HUES48 (cell line): Measurements from ENCODE around the gene TLR10.

Experiments used
- H3K27ac ChIP-seq: one replicate; pipeline ENCODE4 v1.7.0; 2013; ENCODE audit warnings: low read depth, low read length, inconsistent platforms
- H3K27me3 ChIP-seq: 2 replicates; pipeline ENCODE4 v1.6.1; 2013; ENCODE audit warnings: mild to moderate bottlenecking, low read length; ENCODE audit not compliant: control insufficient read depth, insufficient read depth
- H3K36me3 ChIP-seq: 2 replicates; pipeline ENCODE4 v1.6.1; 2013; ENCODE audit warnings: low read length; ENCODE audit not compliant: control insufficient read depth, insufficient read depth
- H3K4me1 ChIP-seq: 2 replicates; pipeline ENCODE4 v1.6.1; 2013; ENCODE audit warnings: mild to moderate bottlenecking, low read length; ENCODE audit not compliant: control insufficient read depth, insufficient read depth
- H3K4me3 ChIP-seq: 2 replicates; pipeline ENCODE4 v1.5.1; 2013; ENCODE audit warnings: mild to moderate bottlenecking, low read depth, low read length
- H3K9ac ChIP-seq: 2 replicates; pipeline ENCODE4 v1.6.1; 2013; ENCODE audit warnings: mild to moderate bottlenecking, low read depth, low read length, moderate library complexity
- H3K9me3 ChIP-seq: 2 replicates; pipeline ENCODE4 v1.6.1; 2013; ENCODE audit warnings: low read length; ENCODE audit not compliant: control insufficient read depth, insufficient read depth

TLR10 gene, protein sequence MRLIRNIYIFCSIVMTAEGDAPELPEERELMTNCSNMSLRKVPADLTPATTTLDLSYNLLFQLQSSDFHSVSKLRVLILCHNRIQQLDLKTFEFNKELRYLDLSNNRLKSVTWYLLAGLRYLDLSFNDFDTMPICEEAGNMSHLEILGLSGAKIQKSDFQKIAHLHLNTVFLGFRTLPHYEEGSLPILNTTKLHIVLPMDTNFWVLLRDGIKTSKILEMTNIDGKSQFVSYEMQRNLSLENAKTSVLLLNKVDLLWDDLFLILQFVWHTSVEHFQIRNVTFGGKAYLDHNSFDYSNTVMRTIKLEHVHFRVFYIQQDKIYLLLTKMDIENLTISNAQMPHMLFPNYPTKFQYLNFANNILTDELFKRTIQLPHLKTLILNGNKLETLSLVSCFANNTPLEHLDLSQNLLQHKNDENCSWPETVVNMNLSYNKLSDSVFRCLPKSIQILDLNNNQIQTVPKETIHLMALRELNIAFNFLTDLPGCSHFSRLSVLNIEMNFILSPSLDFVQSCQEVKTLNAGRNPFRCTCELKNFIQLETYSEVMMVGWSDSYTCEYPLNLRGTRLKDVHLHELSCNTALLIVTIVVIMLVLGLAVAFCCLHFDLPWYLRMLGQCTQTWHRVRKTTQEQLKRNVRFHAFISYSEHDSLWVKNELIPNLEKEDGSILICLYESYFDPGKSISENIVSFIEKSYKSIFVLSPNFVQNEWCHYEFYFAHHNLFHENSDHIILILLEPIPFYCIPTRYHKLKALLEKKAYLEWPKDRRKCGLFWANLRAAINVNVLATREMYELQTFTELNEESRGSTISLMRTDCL

GRCh38 chr4:38782452-38783108, at the start of gene TLR10:
TSS of gene TLR10 (minus strand) at chr4:38782990. CDS start at chr4:38775590, 7,400 bp downstream.
- Histone ChIP-seq H3K4me3 (no peak within 1 kb of the TSS), H3K4me1 (no peaks in the 10 kb centered on the region), H3K36me3 (no peaks in the 10 kb centered on the region), H3K27me3 (no peaks in the 10 kb centered on the region), H3K9ac (no peak within 1 kb of the TSS), H3K9me3 (no peaks in the 10 kb centered on the region), H3K27ac (no peak within 1 kb of the TSS)

GRCh38 chr4:38832206-38832605, 49.4 kb upstream of the TLR10 start:
- no peak overlapping the region for H3K4me3 ChIP-seq
- H3K4me1 ChIP-seq: no peaks in the 10 kb centered on the region
- H3K27ac ChIP-seq: no peak overlapping the region
- H3K36me3 ChIP-seq: no peaks in the 10 kb centered on the region
- H3K9ac ChIP-seq: no peak overlapping the region
- H3K27me3 ChIP-seq: no peaks in the 10 kb centered on the region
- no peaks in the 10 kb centered on the region for H3K9me3 ChIP-seq

DNA sequence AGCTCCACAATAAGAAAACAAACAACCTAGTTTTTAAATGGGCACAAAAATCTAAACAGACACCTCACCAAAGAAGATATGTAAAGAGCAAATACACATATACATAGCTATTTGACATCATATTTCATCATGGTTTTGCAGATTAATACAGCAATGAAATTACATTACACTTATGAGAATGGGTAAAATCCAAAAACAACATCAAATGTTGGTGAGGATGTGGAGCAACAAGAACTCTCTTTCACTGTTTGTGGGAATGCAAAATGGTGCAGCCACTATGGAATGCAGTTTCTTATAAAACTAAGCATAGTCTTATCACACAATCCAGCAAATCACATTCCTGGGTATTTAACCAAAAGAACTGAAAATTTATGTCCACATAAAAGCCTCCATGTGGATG, 48.9 kb upstream of the TLR10 start:
- H3K4me1 ChIP-seq: no peaks in the 10 kb centered on the region
- no peaks in the 10 kb centered on the region for H3K36me3 ChIP-seq
- no peaks in the 10 kb centered on the region for H3K9me3 ChIP-seq
- H3K9ac ChIP-seq: no peak overlapping the region
- no peak overlapping the region for H3K4me3 ChIP-seq
- H3K27me3 ChIP-seq: no peaks in the 10 kb centered on the region
- H3K27ac ChIP-seq: no peak overlapping the region

DNA sequence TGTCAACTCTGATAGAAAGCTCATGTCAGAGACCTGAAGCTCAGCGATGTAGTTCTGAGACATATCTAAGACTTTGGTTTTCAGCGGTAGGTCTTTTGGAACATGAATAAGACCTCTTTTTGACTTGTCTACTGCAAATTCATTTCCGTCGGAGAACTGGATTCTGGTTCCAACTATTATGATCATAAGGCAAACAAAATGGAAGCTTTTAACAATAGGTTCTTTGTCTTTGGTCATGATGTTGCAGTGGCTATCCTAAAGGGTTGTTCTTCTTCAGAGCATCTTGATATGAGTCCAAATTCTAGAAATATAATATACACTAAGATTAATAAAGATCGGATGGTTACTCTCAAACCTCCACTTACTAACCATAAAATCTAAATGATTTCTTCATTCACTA, 46.4 kb upstream of the TLR10 start:
- H3K9ac ChIP-seq: no peak overlapping the region
- no peak overlapping the region for H3K27ac ChIP-seq
- no peaks in the 10 kb centered on the region for H3K9me3 ChIP-seq
- H3K27me3 ChIP-seq: no peaks in the 10 kb centered on the region
- no peaks in the 10 kb centered on the region for H3K4me1 ChIP-seq
- no peaks in the 10 kb centered on the region for H3K36me3 ChIP-seq
- no peak overlapping the region for H3K4me3 ChIP-seq

- Histone ChIP-seq H3K27me3 (no peaks in the 10 kb centered on the region), H3K9ac (no peak overlapping the region), H3K9me3 (peaks cover 6% of the 10 kb centered on the region), H3K4me3 (no peak overlapping the region), H3K36me3 (no peaks in the 10 kb centered on the region), H3K27ac (no peak overlapping the region), H3K4me1 (no peaks in the 10 kb centered on the region)
Observed at GRCh38 chr4:38823766-38824165, 41.0 kb upstream of the TLR10 start.

DNA sequence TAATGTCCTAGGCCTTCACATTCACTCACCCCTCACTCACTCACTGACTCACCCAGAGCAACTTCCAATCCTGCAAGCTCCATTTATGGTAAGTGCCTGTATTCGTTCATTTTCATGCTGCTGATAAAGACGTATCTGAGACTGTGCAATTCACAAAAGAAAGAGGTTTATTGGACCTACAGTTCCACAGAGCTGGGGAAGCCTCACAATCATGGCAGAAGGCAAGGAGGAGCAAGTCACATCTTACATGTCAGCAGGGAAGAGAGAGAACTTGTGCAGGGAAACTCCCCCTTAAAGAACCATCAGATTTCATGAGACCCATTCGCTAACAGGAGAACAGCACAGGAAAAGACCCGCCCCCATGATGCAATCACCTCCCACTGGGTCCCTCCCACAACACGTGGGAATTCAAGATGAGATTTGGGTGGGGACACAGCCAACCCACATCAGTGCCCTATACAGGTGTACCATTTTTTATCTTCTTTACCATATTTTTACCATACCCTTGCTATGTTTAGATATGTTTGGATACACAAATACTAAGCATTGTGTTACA, 40.0 kb upstream of the TLR10 start:
- no peak overlapping the region for H3K4me3 ChIP-seq
- no peak overlapping the region for H3K27ac ChIP-seq
- no peak overlapping the region for H3K9ac ChIP-seq
- H3K9me3 ChIP-seq: peaks cover 6% of the 10 kb centered on the region
- H3K4me1 ChIP-seq: no peaks in the 10 kb centered on the region
- H3K27me3 ChIP-seq: no peaks in the 10 kb centered on the region
- H3K36me3 ChIP-seq: no peaks in the 10 kb centered on the region

GRCh38 chr4:38821739-38822138, 38.9 kb upstream of the TLR10 start:
- Histone ChIP-seq H3K27me3 (no peaks in the 10 kb centered on the region), H3K4me1 (no peaks in the 10 kb centered on the region), H3K27ac (no peak overlapping the region), H3K9ac (no peak overlapping the region), H3K36me3 (no peaks in the 10 kb centered on the region), H3K9me3 (peaks cover 6% of the 10 kb centered on the region), H3K4me3 (no peak overlapping the region)

DNA sequence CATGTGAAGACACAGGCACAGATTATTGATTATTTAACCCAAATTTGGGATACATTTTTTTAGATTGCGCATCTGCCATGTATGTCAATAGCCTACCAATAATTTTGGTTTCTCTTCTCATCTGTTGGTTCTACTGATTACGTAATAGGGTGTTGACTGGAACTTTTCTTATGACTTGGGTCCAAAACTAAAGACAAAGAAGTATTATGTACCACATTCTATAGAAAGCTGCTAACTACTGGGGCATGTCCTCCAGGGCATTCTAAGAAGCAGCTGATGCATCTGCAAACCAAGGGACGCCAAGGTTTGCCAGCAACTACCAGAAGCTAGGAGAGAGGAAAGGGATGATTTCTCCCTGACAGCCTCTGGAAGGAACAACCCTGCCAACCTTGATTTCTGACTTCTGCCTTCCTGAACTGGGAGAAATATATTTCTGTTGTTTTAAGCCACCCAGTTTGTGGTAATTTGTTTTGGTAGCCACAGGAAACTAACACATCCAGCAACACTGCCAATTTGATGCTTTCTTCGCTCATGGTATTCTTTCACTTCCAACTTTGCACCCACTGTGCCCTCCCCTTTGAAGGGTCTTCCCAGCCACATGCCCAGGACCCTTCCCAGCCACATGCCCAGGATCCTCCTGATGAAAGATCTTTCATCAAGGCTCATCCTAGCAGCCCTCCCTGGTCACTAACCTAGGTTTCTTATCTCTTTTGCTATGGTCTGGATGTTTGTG, 37.7 kb upstream of the TLR10 start:
- Histone ChIP-seq H3K27ac (no peak overlapping the region), H3K4me3 (no peak overlapping the region), H3K27me3 (no peaks in the 10 kb centered on the region), H3K36me3 (no peaks in the 10 kb centered on the region), H3K4me1 (no peaks in the 10 kb centered on the region), H3K9ac (no peak overlapping the region), H3K9me3 (peaks cover 6% of the 10 kb centered on the region)

DNA sequence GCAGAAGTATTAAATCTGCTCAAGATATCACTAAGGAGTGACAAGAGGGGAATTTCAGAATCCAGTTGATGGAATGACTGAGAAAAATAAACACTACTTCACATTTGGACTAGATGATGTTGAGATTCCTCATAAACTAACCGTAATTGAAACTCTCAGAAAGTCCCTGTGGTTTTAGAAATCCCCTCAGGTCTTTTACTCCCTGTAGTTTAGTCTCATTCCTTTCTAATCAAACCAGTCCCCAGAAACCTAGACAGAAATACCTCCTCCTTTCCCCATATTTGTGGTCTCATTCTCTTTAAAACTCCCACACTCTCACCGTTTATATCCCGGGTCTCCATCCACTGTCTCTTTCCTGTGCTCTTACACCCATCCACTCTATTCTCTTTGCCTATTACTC, 36.8 kb upstream of the TLR10 start:
- Histone ChIP-seq H3K27ac (no peak overlapping the region), H3K4me1 (no peaks in the 10 kb centered on the region)

DNA sequence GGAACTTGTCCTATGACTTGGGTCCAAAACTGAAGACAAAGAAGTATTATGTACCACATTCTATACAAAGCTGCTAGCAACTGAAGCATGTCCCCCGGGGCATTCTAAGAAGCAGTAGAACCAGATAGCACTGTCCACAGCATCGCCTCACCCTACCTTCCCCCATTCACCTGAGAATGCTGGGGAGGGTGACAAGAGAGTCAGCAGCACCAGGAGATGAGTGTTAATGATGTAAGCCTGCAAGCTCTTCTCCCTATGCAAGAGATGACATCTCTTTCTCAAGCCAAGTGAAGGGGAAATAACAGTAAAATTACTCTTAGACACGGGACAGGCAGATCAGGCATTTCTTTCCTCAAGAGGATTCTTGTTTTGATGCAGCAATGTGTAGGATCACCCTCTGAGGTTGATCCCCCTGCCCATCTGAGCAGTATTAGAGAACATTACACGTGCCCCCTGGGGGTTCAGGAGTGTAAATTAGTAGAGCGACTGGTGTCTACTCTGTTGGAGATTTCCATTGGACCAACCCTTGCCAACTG, 35.7 kb upstream of the TLR10 start:
- H3K4me3 ChIP-seq: no peak overlapping the region
- H3K9me3 ChIP-seq: peaks cover 6% of the 10 kb centered on the region
- no peaks in the 10 kb centered on the region for H3K4me1 ChIP-seq
- no peak overlapping the region for H3K27ac ChIP-seq
- H3K36me3 ChIP-seq: no peaks in the 10 kb centered on the region
- no peaks in the 10 kb centered on the region for H3K27me3 ChIP-seq
- H3K9ac ChIP-seq: no peak overlapping the region

More for the DNA sequence above, 36.8 kb upstream of the TLR10 start:
- no peaks in the 10 kb centered on the region for H3K27me3 ChIP-seq
- no peaks in the 10 kb centered on the region for H3K36me3 ChIP-seq
- H3K9me3 ChIP-seq: peaks cover 6% of the 10 kb centered on the region
- no peak overlapping the region for H3K4me3 ChIP-seq
- no peak overlapping the region for H3K9ac ChIP-seq
